Fibroblast of mammary gland (primary cell): Measurements from ENCODE around the gene NAGA.
"Not testable (repeated sequence)": the region's sequence is repeated elsewhere in the genome, so short reads cannot be mapped to it uniquely, and the experiment has no call there.

Source experiments
- DNase-seq: peaks from one replicate; pipeline ENCODE4 v3.0.0-alpha.2; 2010; ENCODE audit warnings: low read depth
- H3K4me3 ChIP-seq: 2 replicates; pipeline ENCODE4 v1.5.1; 2011; ENCODE audit warnings: low read depth, mild to moderate bottlenecking, low read length, moderate library complexity; ENCODE audit not compliant: control insufficient read depth
- CTCF ChIP-seq: conservative IDR thresholded peaks from 2 replicates; pipeline ENCODE4 v1.5.1; 2011; ENCODE audit warnings: low read depth, low read length, inconsistent platforms; ENCODE audit not compliant: control insufficient read depth, insufficient read depth

Gene NAGA

DNA sequence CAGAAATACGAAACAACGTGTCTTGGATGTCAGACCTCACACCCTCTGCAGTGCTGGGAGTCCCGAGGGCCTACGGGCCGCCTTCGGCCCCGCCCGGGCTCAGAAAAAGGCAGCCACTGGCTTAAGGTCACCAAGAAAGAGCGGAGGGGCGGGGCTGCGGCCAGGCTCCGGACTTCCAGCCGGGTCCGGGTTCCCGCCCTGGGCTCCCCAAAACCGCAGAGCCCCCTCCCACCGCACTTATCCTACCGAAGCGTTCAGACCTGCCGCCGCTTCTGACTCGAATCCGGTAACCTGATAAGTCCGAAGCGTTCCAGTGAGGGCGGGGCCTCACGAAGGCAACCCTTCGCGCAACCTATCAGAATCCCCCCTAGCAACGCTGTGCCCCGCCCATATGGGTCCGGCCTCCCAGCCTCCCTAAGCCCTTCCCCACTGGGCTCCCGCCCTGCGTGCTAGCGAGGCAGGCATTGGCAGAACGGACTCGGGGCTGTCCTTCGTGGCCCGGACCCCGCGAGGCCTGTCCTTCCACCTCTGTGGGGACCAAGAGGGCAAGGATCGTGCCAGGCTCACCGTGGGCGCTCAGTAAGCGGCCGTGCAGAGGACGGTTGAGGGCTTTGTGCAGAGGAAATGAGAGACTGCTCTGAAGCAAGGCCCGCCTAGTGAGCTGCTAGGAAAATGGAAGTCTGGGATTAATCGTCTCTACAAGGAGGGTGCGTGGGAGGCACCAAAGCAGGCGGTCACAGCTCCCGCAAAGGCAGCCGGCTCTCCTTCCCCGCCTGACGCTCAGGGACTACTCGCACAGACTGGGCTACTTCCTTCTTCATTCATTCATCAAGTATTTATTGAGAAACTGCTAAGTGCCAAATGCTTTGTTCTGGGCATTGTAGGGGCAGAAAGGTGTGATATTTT, at the start of gene NAGA:
TSS of gene NAGA (minus strand) at position 296 of the 906 bp plus-strand sequence. CDS start 515 bp downstream, outside the sequence.
- H3K4me3 ChIP-seq: peak within 1 kb of the TSS; percentile 60
- no peak for TF ChIP-seq CTCF
- peak; percentile 95 for DNase-seq

DNA sequence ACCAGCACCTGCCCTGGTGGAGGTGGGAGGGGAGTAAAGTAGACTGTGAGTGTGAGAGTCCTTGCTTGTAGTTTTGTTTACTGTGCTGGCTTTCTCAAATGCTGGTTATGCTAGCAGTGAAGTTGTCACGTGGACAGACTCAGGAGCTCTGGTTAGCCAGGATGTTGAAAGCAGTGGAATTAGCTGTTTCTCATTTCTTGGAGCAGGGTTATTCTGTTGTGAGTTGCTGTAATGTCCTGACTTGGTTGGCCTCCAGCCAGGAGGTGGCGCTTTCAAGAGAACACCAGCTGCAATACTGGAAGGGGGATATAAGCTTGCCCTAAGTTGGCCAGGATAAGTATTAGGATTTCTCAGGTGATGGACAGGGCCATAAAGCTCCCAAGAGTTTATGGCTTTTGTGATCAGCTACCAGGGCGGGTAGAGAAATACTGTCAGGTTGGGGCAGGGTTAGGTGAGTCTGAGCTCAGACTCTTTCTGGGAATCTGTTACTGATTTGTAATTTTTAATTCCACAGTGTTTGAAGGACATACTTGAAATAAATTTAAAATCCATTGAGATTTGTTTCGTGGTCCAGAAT, 46.3 kb upstream of the NAGA start:
- no peak overlapping the region for H3K4me3 ChIP-seq
- no peak for TF ChIP-seq CTCF
- peak; percentile 11 for DNase-seq

- not testable (repeated sequence) for DNase-seq
Measured at GRCh38 chr22:42115420-42115830, 44.8 kb upstream of the NAGA start.

GRCh38 chr22:42114721-42115120, 44.1 kb upstream of the NAGA start:
- peak; percentile 56 for TF ChIP-seq CTCF
- peak; percentile 36 for DNase-seq

More at GRCh38 chr22:42115420-42115830, 44.8 kb upstream of the NAGA start:
- H3K4me3 ChIP-seq: not testable (repeated sequence)

DNA sequence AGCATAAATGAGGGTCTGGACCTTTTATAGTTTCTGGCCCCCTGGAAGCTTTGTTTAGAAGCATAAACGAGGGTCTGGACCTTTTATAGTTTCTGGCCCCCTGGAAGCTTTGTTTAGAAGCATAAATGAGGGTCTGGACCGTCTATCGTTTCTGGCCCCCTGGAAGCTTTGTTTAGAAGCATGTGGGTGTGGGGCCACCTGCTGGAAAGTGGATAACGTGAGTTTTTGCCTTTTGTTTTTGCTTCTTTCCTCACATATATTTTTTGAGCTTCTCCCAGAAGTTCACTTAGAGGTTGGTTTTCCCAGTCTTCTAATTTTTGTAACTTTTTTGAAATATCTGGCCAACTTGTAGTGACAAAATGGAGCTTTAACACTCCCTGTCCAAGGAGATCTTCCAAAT, 42.2 kb upstream of the NAGA start:
- H3K4me3 ChIP-seq, DNase-seq: not testable (repeated sequence)
- peak; percentile 6 for TF ChIP-seq CTCF

More at GRCh38 chr22:42114721-42115120, 44.1 kb upstream of the NAGA start:
- H3K4me3 ChIP-seq: no peak overlapping the region

DNA sequence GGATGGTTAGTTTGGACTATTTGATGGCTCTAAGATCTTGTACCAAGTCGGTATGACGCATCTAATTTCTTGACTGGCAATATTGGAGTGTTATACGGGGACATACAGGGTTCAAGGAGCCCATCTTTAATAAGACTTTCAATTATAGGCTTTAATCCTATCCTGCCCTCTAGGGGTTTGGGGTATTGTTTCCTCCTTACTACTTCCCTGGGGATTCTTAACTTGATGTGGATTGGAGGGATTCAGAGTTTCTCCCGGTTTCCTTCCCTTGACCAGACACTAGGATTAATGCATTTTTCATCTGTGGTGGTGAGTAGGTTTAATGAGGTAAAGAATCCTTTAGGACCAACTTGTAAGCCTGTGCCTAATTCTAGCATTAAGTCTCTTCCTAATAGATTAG, 41.2 kb upstream of the NAGA start:
- no peak for TF ChIP-seq CTCF
- no peak for DNase-seq

GRCh38 chr22:42108848-42109247, 38.2 kb upstream of the NAGA start:
- TF ChIP-seq CTCF: no peak
- no peak for DNase-seq
- H3K4me3 ChIP-seq: no peak overlapping the region

More for the DNA sequence above, 41.2 kb upstream of the NAGA start:
- H3K4me3 ChIP-seq: no peak overlapping the region

GRCh38 chr22:42104332-42104860, 33.8 kb upstream of the NAGA start:
- DNase-seq, H3K4me3 ChIP-seq: not testable (repeated sequence)
